ENCODE measurements around the gene GMNN. TPM values are rescaled to one million over a fixed set of nuclear protein-coding genes. Genes with fewer than 3 reads are reported as not detected.
A peak's percentile ranks its signal among the peaks of the same experiment; 100 is the strongest.
"Not testable (repeated sequence)": the region's sequence is repeated elsewhere in the genome, so short reads cannot be mapped to it uniquely, and the experiment has no call there.

GMNN gene
- total RNA-seq, 1 donor from 2014 or later, result 8.1 TPM

DNA sequence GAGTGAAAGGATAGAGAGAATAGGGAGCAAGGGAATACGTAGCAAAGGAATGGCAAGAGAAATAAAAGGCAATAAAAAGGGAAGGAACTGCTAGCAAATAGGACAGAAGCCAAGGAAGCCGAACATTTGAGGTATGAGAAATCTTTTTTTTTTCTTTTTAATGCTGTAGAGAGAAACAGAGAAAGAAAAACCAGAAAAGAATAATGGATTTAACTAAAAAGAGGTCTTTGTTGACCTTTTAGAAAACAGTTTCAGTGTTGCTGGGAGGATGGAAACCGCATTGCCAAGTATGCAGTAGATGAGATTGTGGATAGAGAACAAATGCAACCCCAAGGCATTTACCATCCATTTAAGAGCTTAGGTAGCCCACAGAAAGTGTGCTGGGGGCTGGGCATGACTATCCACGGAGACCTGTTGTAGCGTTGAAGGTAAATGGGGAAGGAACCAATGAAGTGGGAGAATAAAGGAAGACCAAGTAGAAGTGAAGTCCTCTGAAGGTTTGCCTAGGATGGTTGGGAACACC is 32.5 kb upstream of the GMNN start:
- H3K36me3 ChIP-seq, result no peaks in the 10 kb centered on the region
- no peaks in the 10 kb centered on the region for H3K4me1 ChIP-seq
- intact Hi-C loops (cut with DNase I), result loop anchor here (2.0 kb wide), 1 partner anchor 21 kb away; no protein-coding TSS in a partner anchor
- H3K4me3 ChIP-seq, result no peak overlapping the region
- H3K27me3 ChIP-seq, result no peaks in the 10 kb centered on the region
- H3K27ac ChIP-seq, result peak overlapping the region in 1 of 2 donors; percentile 9
- no peaks in the 10 kb centered on the region for H3K9me3 ChIP-seq
- TF ChIP-seq, protein P1, sequence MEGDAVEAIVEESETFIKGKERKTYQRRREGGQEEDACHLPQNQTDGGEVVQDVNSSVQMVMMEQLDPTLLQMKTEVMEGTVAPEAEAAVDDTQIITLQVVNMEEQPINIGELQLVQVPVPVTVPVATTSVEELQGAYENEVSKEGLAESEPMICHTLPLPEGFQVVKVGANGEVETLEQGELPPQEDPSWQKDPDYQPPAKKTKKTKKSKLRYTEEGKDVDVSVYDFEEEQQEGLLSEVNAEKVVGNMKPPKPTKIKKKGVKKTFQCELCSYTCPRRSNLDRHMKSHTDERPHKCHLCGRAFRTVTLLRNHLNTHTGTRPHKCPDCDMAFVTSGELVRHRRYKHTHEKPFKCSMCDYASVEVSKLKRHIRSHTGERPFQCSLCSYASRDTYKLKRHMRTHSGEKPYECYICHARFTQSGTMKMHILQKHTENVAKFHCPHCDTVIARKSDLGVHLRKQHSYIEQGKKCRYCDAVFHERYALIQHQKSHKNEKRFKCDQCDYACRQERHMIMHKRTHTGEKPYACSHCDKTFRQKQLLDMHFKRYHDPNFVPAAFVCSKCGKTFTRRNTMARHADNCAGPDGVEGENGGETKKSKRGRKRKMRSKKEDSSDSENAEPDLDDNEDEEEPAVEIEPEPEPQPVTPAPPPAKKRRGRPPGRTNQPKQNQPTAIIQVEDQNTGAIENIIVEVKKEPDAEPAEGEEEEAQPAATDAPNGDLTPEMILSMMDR (IDR thresholded peaks at IDR 0.05), result no peak
- no peak for DNase-seq (ENCODE audit: low spot score in 2 of 2)

DNA sequence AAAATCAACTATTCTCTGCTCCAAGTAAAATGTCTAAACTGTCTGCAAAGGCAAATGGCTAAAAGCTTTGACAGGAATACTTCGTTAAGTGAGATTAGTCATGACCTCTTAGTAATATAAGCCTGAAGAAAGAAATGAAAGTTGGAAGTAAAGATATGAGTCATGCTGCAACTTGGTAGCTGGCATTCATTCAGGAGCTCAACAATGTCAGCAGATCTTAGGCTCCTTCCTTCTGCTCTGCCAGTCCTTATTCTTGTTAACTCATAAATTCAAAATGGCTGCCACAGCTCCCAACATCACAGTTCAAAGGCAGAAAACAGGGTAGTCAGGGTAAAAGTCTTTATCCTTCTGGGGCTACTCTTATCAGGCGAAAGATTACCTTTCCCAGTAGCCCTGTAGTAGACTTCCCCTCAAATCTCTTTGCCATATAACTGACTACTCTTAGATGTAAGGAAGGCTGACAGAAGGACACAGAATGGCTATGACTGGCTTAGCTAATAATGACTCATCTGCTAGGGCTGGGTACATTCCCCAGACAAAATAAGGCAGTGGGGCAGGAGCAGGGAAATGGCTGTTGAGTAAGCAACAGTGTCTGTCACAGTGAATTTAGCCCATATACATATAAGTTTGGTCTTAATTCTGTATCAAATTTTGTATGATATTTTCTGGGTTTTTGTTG is 31.3 kb upstream of the GMNN start:
- H3K4me1 ChIP-seq, result no peaks in the 10 kb centered on the region
- peak overlapping the region in 1 of 2 donors; percentile 24 for H3K4me3 ChIP-seq
- no peaks in the 10 kb centered on the region for H3K9me3 ChIP-seq
- H3K27me3 ChIP-seq, result no peaks in the 10 kb centered on the region
- H3K27ac ChIP-seq, result peak overlapping the region; percentile 9 to 34
- TF ChIP-seq, protein P1 (IDR thresholded peaks at IDR 0.05), result no peak
- peak in 1 of 2 donors; percentile 67 for DNase-seq (ENCODE audit: low spot score in 2 of 2)
- intact Hi-C loops (cut with DNase I), result loop anchor here (2.0 kb wide), 1 partner anchor 23 kb away; no protein-coding TSS in a partner anchor
- H3K36me3 ChIP-seq, result no peaks in the 10 kb centered on the region

DNA sequence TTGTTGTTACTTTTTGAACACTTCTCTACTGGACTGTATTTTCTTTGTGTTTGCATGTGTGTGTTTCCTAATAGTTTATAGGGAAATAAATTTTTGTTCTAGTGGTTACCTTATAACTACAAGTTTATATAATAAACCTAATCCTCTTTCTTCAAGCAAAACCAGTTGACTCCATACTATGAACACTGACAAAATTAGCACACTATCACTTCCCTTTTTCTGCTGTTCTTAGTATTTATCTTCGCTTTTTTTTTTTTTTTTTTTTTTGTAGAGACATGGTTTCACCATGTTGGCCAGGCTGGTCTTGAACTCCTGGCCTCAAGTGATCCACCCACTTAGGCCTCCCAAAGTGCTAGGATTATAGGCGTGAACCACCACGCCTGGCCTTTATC is 30.8 kb upstream of the GMNN start:
- H3K4me3 ChIP-seq, result no peak overlapping the region
- DNase-seq (ENCODE audit: low spot score in 2 of 2), result no peak
- H3K9me3 ChIP-seq, result no peaks in the 10 kb centered on the region
- TF ChIP-seq, protein P1 (IDR thresholded peaks at IDR 0.05), result no peak
- no peaks in the 10 kb centered on the region for H3K27me3 ChIP-seq
- H3K4me1 ChIP-seq, result no peaks in the 10 kb centered on the region
- H3K36me3 ChIP-seq, result no peaks in the 10 kb centered on the region
- peak overlapping the region in 1 of 2 donors; percentile 9 for H3K27ac ChIP-seq
- intact Hi-C loops (cut with DNase I), result loop anchor here (2.0 kb wide), 1 partner anchor 23 kb away; no protein-coding TSS in a partner anchor

DNA sequence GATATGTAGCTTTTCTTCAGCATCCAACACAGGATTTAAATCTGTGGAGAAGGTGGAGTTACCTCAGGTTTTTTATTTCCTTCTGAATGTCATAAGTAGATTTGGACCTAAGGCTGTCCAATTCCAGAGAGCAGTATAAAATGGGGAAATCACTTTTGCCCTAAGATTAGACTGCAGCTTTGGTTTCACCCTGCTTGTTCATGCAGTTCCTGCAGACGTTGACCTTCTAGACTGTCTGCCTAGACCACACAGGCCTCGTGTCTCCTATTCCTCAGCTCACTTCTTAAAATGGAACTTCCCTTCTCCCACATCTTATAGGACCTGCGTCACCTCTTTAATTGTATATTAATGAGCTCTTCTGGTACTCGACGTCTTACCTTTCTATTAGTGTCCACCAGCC is 29.8 kb upstream of the GMNN start:
- H3K4me3 ChIP-seq, result no peak overlapping the region
- no peaks in the 10 kb centered on the region for H3K36me3 ChIP-seq
- DNase-seq (ENCODE audit: low spot score in 2 of 2), result no peak
- no peaks in the 10 kb centered on the region for H3K4me1 ChIP-seq
- H3K9me3 ChIP-seq, result no peaks in the 10 kb centered on the region
- no peak overlapping the region for H3K27ac ChIP-seq
- TF ChIP-seq, protein P1 (IDR thresholded peaks at IDR 0.05), result no peak
- intact Hi-C loops (cut with DNase I), result no loop called here
- no peaks in the 10 kb centered on the region for H3K27me3 ChIP-seq

DNA sequence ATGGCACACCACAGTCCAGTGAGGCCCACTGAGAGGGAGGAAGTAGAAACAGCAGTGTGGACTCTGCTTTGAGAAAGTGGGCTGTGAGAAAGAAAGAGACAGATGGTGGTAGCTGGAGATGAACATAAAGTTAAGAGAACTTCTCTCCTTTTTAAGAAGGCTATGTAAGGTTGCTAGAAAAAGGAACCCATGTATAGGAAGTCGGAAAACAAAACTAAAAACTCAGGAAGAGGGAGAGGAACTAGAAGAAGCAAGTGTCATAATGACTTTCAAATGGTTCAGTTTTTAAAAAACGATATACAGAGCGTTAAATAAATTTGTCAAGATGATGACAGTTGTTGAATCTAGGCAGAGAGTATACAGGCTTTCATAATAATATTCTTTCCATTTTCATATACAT is 25.4 kb upstream of the GMNN start:
- H3K4me1 ChIP-seq, result no peaks in the 10 kb centered on the region
- no peaks in the 10 kb centered on the region for H3K36me3 ChIP-seq
- H3K27ac ChIP-seq, result no peak overlapping the region
- DNase-seq (ENCODE audit: low spot score in 2 of 2), result no peak
- no peaks in the 10 kb centered on the region for H3K9me3 ChIP-seq
- TF ChIP-seq, protein P1 (IDR thresholded peaks at IDR 0.05), result no peak
- H3K4me3 ChIP-seq, result no peak overlapping the region
- intact Hi-C loops (cut with DNase I), result no loop called here
- no peaks in the 10 kb centered on the region for H3K27me3 ChIP-seq

DNA sequence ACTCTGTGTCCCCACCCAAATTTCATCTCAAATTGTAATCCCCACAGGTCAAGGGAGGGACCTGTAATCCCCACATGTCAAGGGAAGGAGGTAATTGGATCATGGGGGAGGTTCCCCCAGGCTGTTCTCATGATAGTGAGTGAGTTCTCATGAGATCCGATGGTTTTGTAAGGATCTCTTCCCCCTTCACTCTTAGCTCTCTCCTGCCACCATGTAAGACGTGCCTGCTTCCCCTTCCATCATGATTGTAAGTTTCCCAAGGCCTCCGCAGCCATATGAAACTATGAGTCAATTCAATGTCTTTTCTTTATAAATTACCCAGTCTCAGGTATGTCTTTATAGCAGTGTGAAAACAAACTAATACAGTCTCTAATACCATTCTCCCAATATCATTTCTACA is 23.9 kb upstream of the GMNN start:
- H3K4me1 ChIP-seq; H3K4me3 ChIP-seq; H3K9me3 ChIP-seq; H3K27me3 ChIP-seq; H3K27ac ChIP-seq; H3K36me3 ChIP-seq; DNase-seq (ENCODE audit: low spot score in 2 of 2); intact Hi-C loops (cut with DNase I): not testable (repeated sequence)

Measured in ascending aorta (tissue), 2 donors.